ENCODE results near the gene TMEM108. TPM values are rescaled to one million over a fixed set of nuclear protein-coding genes. Genes with fewer than 3 reads are reported as not detected.

Gene TMEM108
- total and polyA plus RNA-seq, 10 of the 15 experiments (the other 5 are each of a cell fraction or from before 2014, with no cell fraction given), result 0.02 to 0.58 (median 0.12) TPM; not detected in 5

DNA sequence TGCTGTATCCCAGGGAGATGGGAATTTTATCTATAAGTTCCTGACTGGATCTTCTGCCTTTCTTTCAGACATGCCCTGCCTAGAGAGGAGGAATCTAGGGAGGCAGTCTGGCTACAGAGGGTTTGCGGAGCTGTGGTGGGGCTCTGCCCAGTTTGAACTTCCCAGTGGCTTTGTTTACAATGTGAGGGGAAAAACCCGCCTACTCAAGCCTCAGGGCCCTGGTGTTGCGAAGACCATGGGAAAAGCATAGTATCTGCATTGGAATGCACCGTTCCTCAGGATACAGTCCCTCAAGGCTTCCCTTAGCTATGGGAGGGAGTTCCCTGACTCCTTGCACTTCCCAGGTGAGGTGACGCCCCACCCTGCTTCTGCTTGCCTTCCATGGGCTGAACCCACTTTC, 168.7 kb downstream of the TMEM108 start (continued):
- TF ChIP-seq, protein P1, sequence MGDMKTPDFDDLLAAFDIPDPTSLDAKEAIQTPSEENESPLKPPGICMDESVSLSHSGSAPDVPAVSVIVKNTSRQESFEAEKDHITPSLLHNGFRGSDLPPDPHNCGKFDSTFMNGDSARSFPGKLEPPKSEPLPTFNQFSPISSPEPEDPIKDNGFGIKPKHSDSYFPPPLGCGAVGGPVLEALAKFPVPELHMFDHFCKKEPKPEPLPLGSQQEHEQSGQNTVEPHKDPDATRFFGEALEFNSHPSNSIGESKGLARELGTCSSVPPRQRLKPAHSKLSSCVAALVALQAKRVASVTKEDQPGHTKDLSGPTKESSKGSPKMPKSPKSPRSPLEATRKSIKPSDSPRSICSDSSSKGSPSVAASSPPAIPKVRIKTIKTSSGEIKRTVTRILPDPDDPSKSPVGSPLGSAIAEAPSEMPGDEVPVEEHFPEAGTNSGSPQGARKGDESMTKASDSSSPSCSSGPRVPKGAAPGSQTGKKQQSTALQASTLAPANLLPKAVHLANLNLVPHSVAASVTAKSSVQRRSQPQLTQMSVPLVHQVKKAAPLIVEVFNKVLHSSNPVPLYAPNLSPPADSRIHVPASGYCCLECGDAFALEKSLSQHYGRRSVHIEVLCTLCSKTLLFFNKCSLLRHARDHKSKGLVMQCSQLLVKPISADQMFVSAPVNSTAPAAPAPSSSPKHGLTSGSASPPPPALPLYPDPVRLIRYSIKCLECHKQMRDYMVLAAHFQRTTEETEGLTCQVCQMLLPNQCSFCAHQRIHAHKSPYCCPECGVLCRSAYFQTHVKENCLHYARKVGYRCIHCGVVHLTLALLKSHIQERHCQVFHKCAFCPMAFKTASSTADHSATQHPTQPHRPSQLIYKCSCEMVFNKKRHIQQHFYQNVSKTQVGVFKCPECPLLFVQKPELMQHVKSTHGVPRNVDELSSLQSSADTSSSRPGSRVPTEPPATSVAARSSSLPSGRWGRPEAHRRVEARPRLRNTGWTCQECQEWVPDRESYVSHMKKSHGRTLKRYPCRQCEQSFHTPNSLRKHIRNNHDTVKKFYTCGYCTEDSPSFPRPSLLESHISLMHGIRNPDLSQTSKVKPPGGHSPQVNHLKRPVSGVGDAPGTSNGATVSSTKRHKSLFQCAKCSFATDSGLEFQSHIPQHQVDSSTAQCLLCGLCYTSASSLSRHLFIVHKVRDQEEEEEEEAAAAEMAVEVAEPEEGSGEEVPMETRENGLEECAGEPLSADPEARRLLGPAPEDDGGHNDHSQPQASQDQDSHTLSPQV (IDR thresholded peaks at IDR 0.05), result no peak
- TF ChIP-seq RB1 (IDR thresholded peaks at IDR 0.05; ENCODE audit: borderline replicate concordance) (no peak), SUZ12 (IDR thresholded peaks at IDR 0.05; ENCODE audit: unreplicated experiment) (no peak)

DNA sequence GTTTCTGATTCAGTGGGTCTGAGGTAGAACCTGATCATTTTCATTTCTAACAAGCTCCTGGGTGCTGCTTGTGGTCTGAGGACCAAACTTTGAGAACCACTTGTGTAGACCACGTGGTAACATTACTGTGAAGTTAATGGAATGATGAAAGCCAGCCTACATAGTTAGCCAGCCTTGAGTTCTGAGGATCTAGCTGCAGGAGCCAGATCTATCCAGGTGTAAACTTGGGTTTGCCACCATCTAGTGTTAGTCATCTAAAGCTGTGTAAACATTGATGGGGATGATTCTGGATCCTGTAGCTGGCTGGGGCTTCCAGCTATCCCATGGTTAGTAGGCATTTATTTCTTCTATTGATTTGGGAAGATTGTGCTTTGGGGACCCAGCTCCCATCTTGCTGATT, 170.0 kb downstream of the TMEM108 start:
- Histone ChIP-seq H3K27ac (ENCODE audit: control insufficient read depth, insufficient read depth) (no peak overlapping the region), H3K9ac (ENCODE audit: control insufficient read depth, insufficient read depth, low read length) (no peak overlapping the region), H3K4me3 (no peak overlapping the region), H3K27me3 (replicated peaks in 1 of 2; ENCODE audit: control insufficient read depth in 2 of 2, insufficient read depth in 2 of 2, low read length in 1 of 2) (no peaks in the 10 kb centered on the region), H2AFZ (ENCODE audit: control insufficient read depth, low read depth, low read length) (no peak overlapping the region), H4K20me1 (ENCODE audit: control insufficient read depth, insufficient read depth) (no peaks in the 10 kb centered on the region), H3K79me2 (ENCODE audit: control insufficient read depth, insufficient read depth, low read length) (no peaks in the 10 kb centered on the region), H3K9me3 (replicated peaks; ENCODE audit: control insufficient read depth, insufficient read depth, low read length) (no peaks in the 10 kb centered on the region), H3K36me3 (ENCODE audit: control insufficient read depth in 2 of 2, insufficient read depth in 2 of 2, low read length in 1 of 2) (no peaks in the 10 kb centered on the region), H3K4me1 (ENCODE audit: control insufficient read depth, insufficient read depth, low read length) (peaks cover 29% of the 10 kb centered on the region), H3K4me2 (ENCODE audit: control insufficient read depth, insufficient read depth) (no peak overlapping the region)
- FAIRE-seq, result no peak
- DNase-seq (ENCODE audit: low read depth, low spot score), result no peak
- RAD21 ChIA-PET (ENCODE audit: unreplicated experiment), result interaction anchor here (0.8 kb wide), 1 partner anchor 18 kb away, joined by 3 read pairs; no protein-coding TSS in a partner anchor
- CTCF ChIA-PET, result interaction anchor here (1.1 to 2.1 kb wide), 3 partner anchors 128 to 809 kb away, joined by 3 to 9 read pairs (median 3); no protein-coding TSS in a partner anchor
- BruUV-seq (replicated peaks), result no TSS peak
- POLR2A ChIA-PET, result no interaction called here
- in situ Hi-C loops (cut with MboI) (no loop called here), intact Hi-C loops (cut with micrococcal nuclease; ENCODE audit: unreplicated experiment) (no loop called here)
- TF ChIP-seq NRF1 (conservative IDR thresholded peaks at IDR 0.05; ENCODE audit: low read depth, low read length), result no peak
- peak; percentile 24; the same call in 1 of the 2 replicates for TF ChIP-seq RAD21 (IDR thresholded peaks at IDR 0.05; ENCODE audit: insufficient read depth, low read depth, low read length)
- no peak for TF ChIP-seq ZNF274 (IDR thresholded peaks at IDR 0.05; ENCODE audit: insufficient read depth, insufficient read length)
- TF ChIP-seq, protein P2, sequence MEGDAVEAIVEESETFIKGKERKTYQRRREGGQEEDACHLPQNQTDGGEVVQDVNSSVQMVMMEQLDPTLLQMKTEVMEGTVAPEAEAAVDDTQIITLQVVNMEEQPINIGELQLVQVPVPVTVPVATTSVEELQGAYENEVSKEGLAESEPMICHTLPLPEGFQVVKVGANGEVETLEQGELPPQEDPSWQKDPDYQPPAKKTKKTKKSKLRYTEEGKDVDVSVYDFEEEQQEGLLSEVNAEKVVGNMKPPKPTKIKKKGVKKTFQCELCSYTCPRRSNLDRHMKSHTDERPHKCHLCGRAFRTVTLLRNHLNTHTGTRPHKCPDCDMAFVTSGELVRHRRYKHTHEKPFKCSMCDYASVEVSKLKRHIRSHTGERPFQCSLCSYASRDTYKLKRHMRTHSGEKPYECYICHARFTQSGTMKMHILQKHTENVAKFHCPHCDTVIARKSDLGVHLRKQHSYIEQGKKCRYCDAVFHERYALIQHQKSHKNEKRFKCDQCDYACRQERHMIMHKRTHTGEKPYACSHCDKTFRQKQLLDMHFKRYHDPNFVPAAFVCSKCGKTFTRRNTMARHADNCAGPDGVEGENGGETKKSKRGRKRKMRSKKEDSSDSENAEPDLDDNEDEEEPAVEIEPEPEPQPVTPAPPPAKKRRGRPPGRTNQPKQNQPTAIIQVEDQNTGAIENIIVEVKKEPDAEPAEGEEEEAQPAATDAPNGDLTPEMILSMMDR (IDR thresholded peaks at IDR 0.05 in 2 of 3, conservative IDR thresholded peaks at IDR 0.05 in 1 of 3; ENCODE audit: control insufficient read depth in 2 of 3, extremely low read depth in 1 of 3, insufficient read depth in 1 of 3, low read depth in 3 of 3, low read length in 3 of 3), result peak in 1 of 3 experiments; percentile 10; a peak in 2 of 6 replicates
- no peak for TF ChIP-seq MTA2 (IDR thresholded peaks at IDR 0.05; ENCODE audit: low read depth)
- SMC1A ChIA-PET (ENCODE audit: uncharacterized antibody, unreplicated experiment), result interaction anchor here (1.2 to 4.0 kb wide), 3 partner anchors 12 to 166 kb away, joined by 3 to 12 read pairs (median 4); no protein-coding TSS in a partner anchor
- 0% methylated on average over 1 of the region's 1 CpG for WGBS (ENCODE audit: insufficient coverage, insufficient replicate concordance, low lambda C conversion rate, missing lambda C conversion rate)
- no peak for ATAC-seq

Measured in GM12878 (cell line).